ENCODE data around the gene KIF13A.

DNA sequence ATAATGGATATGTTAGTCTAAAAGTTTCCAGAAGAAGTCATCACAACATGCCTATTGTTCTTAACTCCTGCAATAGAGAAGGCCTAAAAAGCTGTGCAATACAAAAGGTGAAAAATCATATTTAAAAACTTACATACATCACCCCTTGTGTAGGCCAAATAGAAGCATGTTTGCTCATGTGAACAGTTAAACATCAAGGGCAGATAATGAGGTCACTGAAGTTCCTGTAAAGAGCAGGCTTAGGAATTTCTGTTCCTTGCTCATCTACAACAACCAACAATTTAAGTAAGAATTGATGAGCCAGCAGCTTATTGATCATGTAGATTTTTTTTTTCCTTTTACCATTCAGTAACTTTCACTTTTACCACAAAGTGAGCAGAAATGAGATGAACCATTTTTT, 273.3 kb downstream of the KIF13A start:
- TF ChIP-seq POLR2A (IDR thresholded peaks at IDR 0.05): no peak
- TF ChIP-seq, protein P1, sequence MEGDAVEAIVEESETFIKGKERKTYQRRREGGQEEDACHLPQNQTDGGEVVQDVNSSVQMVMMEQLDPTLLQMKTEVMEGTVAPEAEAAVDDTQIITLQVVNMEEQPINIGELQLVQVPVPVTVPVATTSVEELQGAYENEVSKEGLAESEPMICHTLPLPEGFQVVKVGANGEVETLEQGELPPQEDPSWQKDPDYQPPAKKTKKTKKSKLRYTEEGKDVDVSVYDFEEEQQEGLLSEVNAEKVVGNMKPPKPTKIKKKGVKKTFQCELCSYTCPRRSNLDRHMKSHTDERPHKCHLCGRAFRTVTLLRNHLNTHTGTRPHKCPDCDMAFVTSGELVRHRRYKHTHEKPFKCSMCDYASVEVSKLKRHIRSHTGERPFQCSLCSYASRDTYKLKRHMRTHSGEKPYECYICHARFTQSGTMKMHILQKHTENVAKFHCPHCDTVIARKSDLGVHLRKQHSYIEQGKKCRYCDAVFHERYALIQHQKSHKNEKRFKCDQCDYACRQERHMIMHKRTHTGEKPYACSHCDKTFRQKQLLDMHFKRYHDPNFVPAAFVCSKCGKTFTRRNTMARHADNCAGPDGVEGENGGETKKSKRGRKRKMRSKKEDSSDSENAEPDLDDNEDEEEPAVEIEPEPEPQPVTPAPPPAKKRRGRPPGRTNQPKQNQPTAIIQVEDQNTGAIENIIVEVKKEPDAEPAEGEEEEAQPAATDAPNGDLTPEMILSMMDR (IDR thresholded peaks at IDR 0.05): no peak
- TF ChIP-seq POLR2AphosphoS5 (IDR thresholded peaks at IDR 0.05): no peak

Measured in breast epithelium (tissue), 3 donors.